ENCODE data around the gene SH3BP5.
"Not testable (repeated sequence)": the region's sequence is repeated elsewhere in the genome, so short reads cannot be mapped to it uniquely, and the experiment has no call there.

DNA sequence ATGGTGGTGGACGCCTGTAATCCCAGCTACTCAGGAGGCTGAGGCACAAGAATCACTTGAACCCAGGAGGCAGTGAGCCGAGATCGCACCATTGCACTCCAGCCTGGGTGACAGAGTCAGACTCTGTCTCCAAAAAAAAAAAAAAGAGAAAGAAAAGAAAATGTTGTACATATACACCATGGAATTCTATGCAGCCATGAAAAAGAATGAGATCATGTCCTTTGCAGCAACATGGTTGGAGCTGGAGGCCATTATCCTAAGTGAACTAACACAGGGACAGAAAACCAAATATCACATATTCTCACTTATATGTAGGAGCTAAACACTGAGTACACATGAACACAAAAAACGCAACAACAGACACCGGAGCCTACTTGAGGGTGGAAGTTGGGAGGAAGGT, 17.1 kb upstream of the SH3BP5 start:
- not testable (repeated sequence) for TF ChIP-seq POLR2A, POLR2AphosphoS5, SPI1, TAF1 (IDR thresholded peaks at IDR 0.05; ENCODE audit: low read depth, low read length)
